ENCODE results near the gene UQCRC1.
A peak's percentile ranks its signal among the peaks of the same experiment; 100 is the strongest.

UQCRC1 gene

GRCh38 chr3:48609088-48610005 lies at the start of gene UQCRC1:
Gene UQCRC1, minus strand, starts transcription at chr3:48609646. Its CDS starts 26 bp downstream, at chr3:48609620.
- DNase-seq (ENCODE audit: low read depth) = peak; percentile 90
- TF ChIP-seq, protein P1, sequence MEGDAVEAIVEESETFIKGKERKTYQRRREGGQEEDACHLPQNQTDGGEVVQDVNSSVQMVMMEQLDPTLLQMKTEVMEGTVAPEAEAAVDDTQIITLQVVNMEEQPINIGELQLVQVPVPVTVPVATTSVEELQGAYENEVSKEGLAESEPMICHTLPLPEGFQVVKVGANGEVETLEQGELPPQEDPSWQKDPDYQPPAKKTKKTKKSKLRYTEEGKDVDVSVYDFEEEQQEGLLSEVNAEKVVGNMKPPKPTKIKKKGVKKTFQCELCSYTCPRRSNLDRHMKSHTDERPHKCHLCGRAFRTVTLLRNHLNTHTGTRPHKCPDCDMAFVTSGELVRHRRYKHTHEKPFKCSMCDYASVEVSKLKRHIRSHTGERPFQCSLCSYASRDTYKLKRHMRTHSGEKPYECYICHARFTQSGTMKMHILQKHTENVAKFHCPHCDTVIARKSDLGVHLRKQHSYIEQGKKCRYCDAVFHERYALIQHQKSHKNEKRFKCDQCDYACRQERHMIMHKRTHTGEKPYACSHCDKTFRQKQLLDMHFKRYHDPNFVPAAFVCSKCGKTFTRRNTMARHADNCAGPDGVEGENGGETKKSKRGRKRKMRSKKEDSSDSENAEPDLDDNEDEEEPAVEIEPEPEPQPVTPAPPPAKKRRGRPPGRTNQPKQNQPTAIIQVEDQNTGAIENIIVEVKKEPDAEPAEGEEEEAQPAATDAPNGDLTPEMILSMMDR (conservative IDR thresholded peaks at IDR 0.05; ENCODE audit: control insufficient read depth, insufficient read depth, low read depth, low read length) = peak; percentile 54
- peak within 1 kb of the TSS; percentile 94 for H3K4me3 ChIP-seq (ENCODE audit: control insufficient read depth, low read depth, low read length)

- no peak overlapping the region for H3K4me3 ChIP-seq (ENCODE audit: control insufficient read depth, low read depth, low read length)
- DNase-seq (ENCODE audit: low read depth) = no peak
- TF ChIP-seq, protein P1 (conservative IDR thresholded peaks at IDR 0.05; ENCODE audit: control insufficient read depth, insufficient read depth, low read depth, low read length) = no peak
Measured at GRCh38 chr3:48656841-48657281, 47.4 kb upstream of the UQCRC1 start.

- peak overlapping the region; percentile 38 for H3K4me3 ChIP-seq (ENCODE audit: control insufficient read depth, low read depth, low read length)
- DNase-seq (ENCODE audit: low read depth) = peak; percentile 78
- TF ChIP-seq, protein P1 (conservative IDR thresholded peaks at IDR 0.05; ENCODE audit: control insufficient read depth, insufficient read depth, low read depth, low read length) = no peak
Measured at GRCh38 chr3:48656061-48656840, 46.8 kb upstream of the UQCRC1 start.

DNA sequence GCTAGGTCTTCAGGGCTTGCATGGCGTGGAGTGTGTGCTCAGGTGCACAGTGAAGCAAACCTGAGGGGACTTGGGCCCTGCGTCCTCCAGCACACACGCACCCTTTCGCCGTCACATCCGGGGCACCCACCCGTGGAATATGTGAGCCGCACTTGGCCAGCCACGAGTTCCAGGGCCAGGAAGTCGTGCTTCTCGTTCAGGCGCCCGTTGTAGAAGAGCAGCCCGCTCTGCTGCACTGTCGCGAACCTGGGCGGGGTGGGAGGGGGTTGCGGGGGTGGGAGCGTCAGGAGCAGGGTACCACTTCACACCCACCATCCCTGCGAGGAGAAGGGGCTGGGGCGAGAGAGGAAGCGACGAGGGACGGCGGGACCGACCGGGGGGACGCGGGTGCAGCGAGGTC lies 46.2 kb upstream of the UQCRC1 start:
- peak overlapping the region; percentile 9 for H3K4me3 ChIP-seq (ENCODE audit: control insufficient read depth, low read depth, low read length)
- no peak for DNase-seq (ENCODE audit: low read depth)
- TF ChIP-seq, protein P1 (conservative IDR thresholded peaks at IDR 0.05; ENCODE audit: control insufficient read depth, insufficient read depth, low read depth, low read length) = no peak

- H3K4me3 ChIP-seq (ENCODE audit: control insufficient read depth, low read depth, low read length) = no peak overlapping the region
- TF ChIP-seq, protein P1 (conservative IDR thresholded peaks at IDR 0.05; ENCODE audit: control insufficient read depth, insufficient read depth, low read depth, low read length) = no peak
- DNase-seq (ENCODE audit: low read depth) = no peak
Measured at GRCh38 chr3:48655063-48655462, 45.6 kb upstream of the UQCRC1 start.

- TF ChIP-seq, protein P1 (conservative IDR thresholded peaks at IDR 0.05; ENCODE audit: control insufficient read depth, insufficient read depth, low read depth, low read length) = no peak
- DNase-seq (ENCODE audit: low read depth) = no peak
- no peak overlapping the region for H3K4me3 ChIP-seq (ENCODE audit: control insufficient read depth, low read depth, low read length)
Measured at GRCh38 chr3:48652923-48653715, 43.7 kb upstream of the UQCRC1 start.

Data from fibroblast of mammary gland (primary cell).